ENCODE data around the gene ERN1. TPM values are rescaled to one million over a fixed set of nuclear protein-coding genes. Genes with fewer than 3 reads are reported as not detected.

Gene ERN1
- total and polyA plus RNA-seq, 2 of the 13 experiments (the other 11 are each of a cell fraction or from before 2014, with no cell fraction given): 6.0 to 12.7 TPM

DNA sequence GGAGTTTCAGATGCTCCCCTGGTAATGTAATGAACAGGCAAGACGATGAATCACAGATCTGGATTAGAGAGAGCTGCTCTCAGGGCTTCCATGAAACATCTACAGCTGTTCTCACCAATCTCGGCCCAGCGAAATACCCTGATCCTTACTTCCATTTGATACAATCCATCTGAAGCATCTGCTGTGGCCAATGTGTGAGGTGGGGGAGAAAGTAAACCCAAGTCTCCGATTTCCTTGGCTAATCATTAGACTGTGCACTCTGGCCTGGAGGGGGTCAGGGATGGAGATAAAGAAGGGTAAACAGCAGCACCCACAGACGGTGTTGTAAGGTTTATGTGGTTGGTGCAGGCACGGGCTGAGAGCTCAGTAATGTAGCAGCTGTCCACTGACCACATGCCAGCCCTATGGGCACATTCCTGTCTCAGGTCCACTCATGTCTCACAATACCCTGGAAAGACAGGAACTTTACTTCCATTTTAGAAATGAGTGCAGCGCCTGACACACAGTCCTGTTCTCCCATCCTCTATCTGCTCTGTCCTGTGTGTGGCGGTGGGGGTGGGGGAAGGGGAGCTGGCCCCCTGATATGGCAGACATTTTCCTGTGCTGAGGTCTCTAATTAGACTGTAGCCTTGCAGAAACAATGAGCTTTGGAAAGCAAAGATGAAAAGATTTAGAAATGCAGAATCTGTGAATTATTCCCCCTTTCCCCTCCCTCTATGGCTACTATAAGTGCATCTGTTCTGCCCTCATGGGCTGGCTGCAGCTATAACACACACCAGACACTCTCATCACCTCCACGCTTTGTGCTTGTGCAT is 48.3 kb upstream of the ERN1 start (continued):
- TF ChIP-seq, protein P1, sequence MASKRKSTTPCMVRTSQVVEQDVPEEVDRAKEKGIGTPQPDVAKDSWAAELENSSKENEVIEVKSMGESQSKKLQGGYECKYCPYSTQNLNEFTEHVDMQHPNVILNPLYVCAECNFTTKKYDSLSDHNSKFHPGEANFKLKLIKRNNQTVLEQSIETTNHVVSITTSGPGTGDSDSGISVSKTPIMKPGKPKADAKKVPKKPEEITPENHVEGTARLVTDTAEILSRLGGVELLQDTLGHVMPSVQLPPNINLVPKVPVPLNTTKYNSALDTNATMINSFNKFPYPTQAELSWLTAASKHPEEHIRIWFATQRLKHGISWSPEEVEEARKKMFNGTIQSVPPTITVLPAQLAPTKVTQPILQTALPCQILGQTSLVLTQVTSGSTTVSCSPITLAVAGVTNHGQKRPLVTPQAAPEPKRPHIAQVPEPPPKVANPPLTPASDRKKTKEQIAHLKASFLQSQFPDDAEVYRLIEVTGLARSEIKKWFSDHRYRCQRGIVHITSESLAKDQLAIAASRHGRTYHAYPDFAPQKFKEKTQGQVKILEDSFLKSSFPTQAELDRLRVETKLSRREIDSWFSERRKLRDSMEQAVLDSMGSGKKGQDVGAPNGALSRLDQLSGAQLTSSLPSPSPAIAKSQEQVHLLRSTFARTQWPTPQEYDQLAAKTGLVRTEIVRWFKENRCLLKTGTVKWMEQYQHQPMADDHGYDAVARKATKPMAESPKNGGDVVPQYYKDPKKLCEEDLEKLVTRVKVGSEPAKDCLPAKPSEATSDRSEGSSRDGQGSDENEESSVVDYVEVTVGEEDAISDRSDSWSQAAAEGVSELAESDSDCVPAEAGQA (IDR thresholded peaks at IDR 0.05; ENCODE audit: low read depth): no peak
- TF ChIP-seq, protein P1 (CRISPR knock-in tag; IDR thresholded peaks at IDR 0.05; ENCODE audit: borderline replicate concordance): no peak
- TF ChIP-seq, protein P2, sequence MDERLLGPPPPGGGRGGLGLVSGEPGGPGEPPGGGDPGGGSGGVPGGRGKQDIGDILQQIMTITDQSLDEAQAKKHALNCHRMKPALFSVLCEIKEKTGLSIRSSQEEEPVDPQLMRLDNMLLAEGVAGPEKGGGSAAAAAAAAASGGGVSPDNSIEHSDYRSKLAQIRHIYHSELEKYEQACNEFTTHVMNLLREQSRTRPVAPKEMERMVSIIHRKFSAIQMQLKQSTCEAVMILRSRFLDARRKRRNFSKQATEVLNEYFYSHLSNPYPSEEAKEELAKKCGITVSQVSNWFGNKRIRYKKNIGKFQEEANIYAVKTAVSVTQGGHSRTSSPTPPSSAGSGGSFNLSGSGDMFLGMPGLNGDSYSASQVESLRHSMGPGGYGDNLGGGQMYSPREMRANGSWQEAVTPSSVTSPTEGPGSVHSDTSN (CRISPR knock-in tag; IDR thresholded peaks at IDR 0.05): no peak
- TF ChIP-seq ZNF550 (CRISPR knock-in tag; IDR thresholded peaks at IDR 0.05; ENCODE audit: borderline replicate concordance) (no peak), YY1 (IDR thresholded peaks at IDR 0.05; ENCODE audit: insufficient read depth, insufficient replicate concordance, low read depth, low read length) (peak; percentile 51), ZNF776 (CRISPR knock-in tag; IDR thresholded peaks at IDR 0.05) (no peak), NCOA1 (CRISPR knock-in tag; IDR thresholded peaks at IDR 0.05) (0 out of 2 replicates have a peak, but pooled peaks have one; percentile 39), HOXA9 (CRISPR knock-in tag; IDR thresholded peaks at IDR 0.05; ENCODE audit: borderline replicate concordance) (no peak), ZNF230 (CRISPR knock-in tag; IDR thresholded peaks at IDR 0.05) (0 out of 2 replicates have a peak, but pooled peaks have one; percentile 44), ZSCAN21 (CRISPR knock-in tag; IDR thresholded peaks at IDR 0.05; ENCODE audit: borderline replicate concordance) (peak; percentile 74; the same call in 1 of the 2 replicates), SP4 (CRISPR knock-in tag; IDR thresholded peaks at IDR 0.05) (peak; percentile 55; the same call in 1 of the 2 replicates), ZNF501 (CRISPR knock-in tag; IDR thresholded peaks at IDR 0.05) (peak; percentile 56; the same call in 1 of the 2 replicates), CC2D1A (CRISPR knock-in tag; IDR thresholded peaks at IDR 0.05) (no peak), SP140L (CRISPR knock-in tag; IDR thresholded peaks at IDR 0.05; ENCODE audit: borderline replicate concordance) (no peak)
- TF ChIP-seq, protein P3, sequence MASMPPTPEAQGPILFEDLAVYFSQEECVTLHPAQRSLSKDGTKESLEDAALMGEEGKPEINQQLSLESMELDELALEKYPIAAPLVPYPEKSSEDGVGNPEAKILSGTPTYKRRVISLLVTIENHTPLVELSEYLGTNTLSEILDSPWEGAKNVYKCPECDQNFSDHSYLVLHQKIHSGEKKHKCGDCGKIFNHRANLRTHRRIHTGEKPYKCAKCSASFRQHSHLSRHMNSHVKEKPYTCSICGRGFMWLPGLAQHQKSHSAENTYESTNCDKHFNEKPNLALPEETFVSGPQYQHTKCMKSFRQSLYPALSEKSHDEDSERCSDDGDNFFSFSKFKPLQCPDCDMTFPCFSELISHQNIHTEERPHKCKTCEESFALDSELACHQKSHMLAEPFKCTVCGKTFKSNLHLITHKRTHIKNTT (CRISPR knock-in tag; IDR thresholded peaks at IDR 0.05): no peak
- TF ChIP-seq, protein P4, sequence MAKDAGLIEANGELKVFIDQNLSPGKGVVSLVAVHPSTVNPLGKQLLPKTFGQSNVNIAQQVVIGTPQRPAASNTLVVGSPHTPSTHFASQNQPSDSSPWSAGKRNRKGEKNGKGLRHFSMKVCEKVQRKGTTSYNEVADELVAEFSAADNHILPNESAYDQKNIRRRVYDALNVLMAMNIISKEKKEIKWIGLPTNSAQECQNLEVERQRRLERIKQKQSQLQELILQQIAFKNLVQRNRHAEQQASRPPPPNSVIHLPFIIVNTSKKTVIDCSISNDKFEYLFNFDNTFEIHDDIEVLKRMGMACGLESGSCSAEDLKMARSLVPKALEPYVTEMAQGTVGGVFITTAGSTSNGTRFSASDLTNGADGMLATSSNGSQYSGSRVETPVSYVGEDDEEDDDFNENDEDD (CRISPR knock-in tag; IDR thresholded peaks at IDR 0.05; ENCODE audit: borderline replicate concordance): peak; percentile 23; the same call in 1 of the 2 replicates
- TF ChIP-seq, protein P5, sequence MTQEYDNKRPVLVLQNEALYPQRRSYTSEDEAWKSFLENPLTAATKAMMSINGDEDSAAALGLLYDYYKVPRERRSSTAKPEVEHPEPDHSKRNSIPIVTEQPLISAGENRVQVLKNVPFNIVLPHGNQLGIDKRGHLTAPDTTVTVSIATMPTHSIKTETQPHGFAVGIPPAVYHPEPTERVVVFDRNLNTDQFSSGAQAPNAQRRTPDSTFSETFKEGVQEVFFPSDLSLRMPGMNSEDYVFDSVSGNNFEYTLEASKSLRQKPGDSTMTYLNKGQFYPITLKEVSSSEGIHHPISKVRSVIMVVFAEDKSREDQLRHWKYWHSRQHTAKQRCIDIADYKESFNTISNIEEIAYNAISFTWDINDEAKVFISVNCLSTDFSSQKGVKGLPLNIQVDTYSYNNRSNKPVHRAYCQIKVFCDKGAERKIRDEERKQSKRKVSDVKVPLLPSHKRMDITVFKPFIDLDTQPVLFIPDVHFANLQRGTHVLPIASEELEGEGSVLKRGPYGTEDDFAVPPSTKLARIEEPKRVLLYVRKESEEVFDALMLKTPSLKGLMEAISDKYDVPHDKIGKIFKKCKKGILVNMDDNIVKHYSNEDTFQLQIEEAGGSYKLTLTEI (CRISPR knock-in tag; conservative IDR thresholded peaks at IDR 0.05): no peak

Measured in HepG2 (cell line).